Endodermal cell (in vitro differentiated cells): Measurements from ENCODE around the gene DNAH11. TPM values are rescaled to one million over a fixed set of nuclear protein-coding genes. Genes with fewer than 3 reads are reported as not detected.
"Not testable (repeated sequence)": the region's sequence is repeated elsewhere in the genome, so short reads cannot be mapped to it uniquely, and the experiment has no call there.

Experiments
- DNase-seq: peaks from one replicate; pipeline ENCODE4 v3.0.0-alpha.2; 2017
- H3K27ac ChIP-seq: 2 replicates; pipeline ENCODE4 v1.5.1; 2013; ENCODE audit warnings: mild to moderate bottlenecking, low read depth, low read length, moderate library complexity
- H3K27me3 ChIP-seq: 2 replicates; pipeline ENCODE4 v1.6.1; 2013; ENCODE audit warnings: mild to moderate bottlenecking, low read length, moderate library complexity; ENCODE audit not compliant: insufficient read depth, control insufficient read depth, poor library complexity, severe bottlenecking
- H3K36me3 ChIP-seq: 2 replicates; pipeline ENCODE4 v1.7.0; 2013; ENCODE audit warnings: mild to moderate bottlenecking, low read length, moderate library complexity; ENCODE audit not compliant: control insufficient read depth, insufficient read depth
- H3K4me1 ChIP-seq: one replicate; pipeline ENCODE4 v1.7.0; 2013; ENCODE audit warnings: low read length; ENCODE audit not compliant: control insufficient read depth, insufficient read depth
- H3K4me3 ChIP-seq: 2 replicates; pipeline ENCODE4 v1.5.1; 2013; ENCODE audit warnings: mild to moderate bottlenecking, low read length, moderate library complexity
- H3K9ac ChIP-seq: 2 replicates; pipeline ENCODE4 v1.6.1; 2013; ENCODE audit warnings: mild to moderate bottlenecking, low read length, moderate library complexity; ENCODE audit not compliant: poor library complexity, severe bottlenecking; ENCODE audit errors: extremely low read depth
- H3K9me3 ChIP-seq: 2 replicates; pipeline ENCODE4 v1.6.1; 2013; ENCODE audit warnings: mild to moderate bottlenecking, low read length, moderate library complexity; ENCODE audit not compliant: control insufficient read depth
- H3K27ac Mint-ChIP-seq: 2 replicates; pipeline ENCODE4 v1.8.0; 2020; ENCODE audit warnings: mixed read lengths
- H3K27me3 Mint-ChIP-seq: 2 replicates; pipeline ENCODE4 v1.8.0; 2021; ENCODE audit warnings: mild to moderate bottlenecking, mixed read lengths; ENCODE audit not compliant: insufficient read depth
- H3K36me3 Mint-ChIP-seq: 2 replicates; pipeline ENCODE4 v1.8.0; 2020; ENCODE audit warnings: low read depth, mixed read lengths
- H3K4me1 Mint-ChIP-seq: 2 replicates; pipeline ENCODE4 v1.8.0; 2020; ENCODE audit warnings: mixed read lengths
- H3K4me3 Mint-ChIP-seq: 2 replicates; pipeline ENCODE4 v1.8.0; 2020; ENCODE audit warnings: mild to moderate bottlenecking, moderate library complexity, mixed read lengths
- H3K9me3 Mint-ChIP-seq: 2 replicates; pipeline ENCODE4 v1.8.0; 2020; ENCODE audit warnings: mild to moderate bottlenecking, mixed read lengths
- WGBS, 2 experiments: methylation state at CpG; one replicate each; pipeline versions ENCODE4 v1.1.5 to v1.1.7; 2013; ENCODE audit warnings: missing lambda C conversion rate in 2 of 2, mixed read lengths in 1 of 2; ENCODE audit not compliant: insufficient coverage in 1 of 2, insufficient read length in 1 of 2; 5-methylcytosine and 5-hydroxymethylcytosine counted together
- total RNA-seq, 2 donors: library from RNA; stranded (reverse); fragmentation: NEBNext Ultra II Directional in 1 of 2; extraction: Animal tissue kit (Norgen Biotek cat#: 25700) in 1 of 2; gene quantifications; 2 replicates in 1 of 2; 3 replicates in 1 of 2; pipeline ENCODE4 v1.2.1, GENCODE V29; 2021
- TF ChIP-seq, protein P1 (sequence below): fragments of 200-600 bp; sonication (generic); conservative IDR thresholded peaks from 2 replicates; pipeline ENCODE4 v1.5.0; 2021; ENCODE audit warnings: antibody characterized with exemption, mild to moderate bottlenecking

DNAH11 gene
- total RNA-seq, 2 donors from 2014 or later = 0.80 to 0.99 TPM

DNA sequence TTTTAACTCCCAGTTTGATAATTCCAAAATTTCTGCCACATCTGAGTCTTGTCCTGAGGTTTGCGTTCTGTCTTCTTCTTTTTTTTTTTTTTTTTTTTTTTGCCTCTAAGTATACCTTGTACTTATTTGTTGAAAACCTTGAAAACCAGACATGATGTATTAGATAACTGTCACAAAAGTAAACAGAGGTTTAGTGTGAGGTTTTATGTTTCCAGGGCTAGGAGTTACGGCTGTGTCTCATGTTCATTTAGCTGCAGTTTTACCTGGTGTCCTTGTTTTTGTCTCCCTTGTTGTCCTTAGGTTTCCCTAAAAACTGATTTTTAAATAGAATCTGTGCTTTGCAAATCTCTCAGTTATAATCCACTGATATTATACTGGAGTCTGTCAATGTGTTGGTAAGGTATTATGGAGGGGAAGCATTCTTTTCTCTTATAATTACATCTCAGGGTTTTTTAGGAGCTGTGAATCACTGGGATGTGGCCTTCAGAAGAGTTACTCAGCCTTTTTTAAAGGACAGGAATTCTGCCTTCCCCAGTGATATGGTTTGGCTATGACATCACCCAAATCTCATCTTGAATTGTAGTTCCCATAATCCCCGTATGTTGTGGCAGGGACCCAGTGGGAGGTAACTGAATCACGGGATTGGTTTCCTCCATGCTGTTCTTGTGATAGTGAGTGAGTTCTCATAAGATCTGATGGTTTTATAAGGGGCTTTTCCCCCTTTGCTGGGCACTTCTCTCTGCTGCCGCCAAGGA is 307.9 kb downstream of the DNAH11 start:
- no peak overlapping the region for H3K27ac ChIP-seq
- no peak overlapping the region for H3K4me3 Mint-ChIP-seq
- H3K4me3 ChIP-seq = no peak overlapping the region
- no peak overlapping the region for H3K9ac ChIP-seq
- no peaks in the 10 kb centered on the region for H3K36me3 Mint-ChIP-seq
- H3K4me1 Mint-ChIP-seq = no peaks in the 10 kb centered on the region
- TF ChIP-seq, protein P1, sequence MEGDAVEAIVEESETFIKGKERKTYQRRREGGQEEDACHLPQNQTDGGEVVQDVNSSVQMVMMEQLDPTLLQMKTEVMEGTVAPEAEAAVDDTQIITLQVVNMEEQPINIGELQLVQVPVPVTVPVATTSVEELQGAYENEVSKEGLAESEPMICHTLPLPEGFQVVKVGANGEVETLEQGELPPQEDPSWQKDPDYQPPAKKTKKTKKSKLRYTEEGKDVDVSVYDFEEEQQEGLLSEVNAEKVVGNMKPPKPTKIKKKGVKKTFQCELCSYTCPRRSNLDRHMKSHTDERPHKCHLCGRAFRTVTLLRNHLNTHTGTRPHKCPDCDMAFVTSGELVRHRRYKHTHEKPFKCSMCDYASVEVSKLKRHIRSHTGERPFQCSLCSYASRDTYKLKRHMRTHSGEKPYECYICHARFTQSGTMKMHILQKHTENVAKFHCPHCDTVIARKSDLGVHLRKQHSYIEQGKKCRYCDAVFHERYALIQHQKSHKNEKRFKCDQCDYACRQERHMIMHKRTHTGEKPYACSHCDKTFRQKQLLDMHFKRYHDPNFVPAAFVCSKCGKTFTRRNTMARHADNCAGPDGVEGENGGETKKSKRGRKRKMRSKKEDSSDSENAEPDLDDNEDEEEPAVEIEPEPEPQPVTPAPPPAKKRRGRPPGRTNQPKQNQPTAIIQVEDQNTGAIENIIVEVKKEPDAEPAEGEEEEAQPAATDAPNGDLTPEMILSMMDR = no peak
- H3K9me3 Mint-ChIP-seq = peaks cover 4% of the 10 kb centered on the region
- H3K4me1 ChIP-seq = no peaks in the 10 kb centered on the region
- no peaks in the 10 kb centered on the region for H3K27me3 ChIP-seq
- no peaks in the 10 kb centered on the region for H3K36me3 ChIP-seq
- no peaks in the 10 kb centered on the region for H3K27me3 Mint-ChIP-seq
- no peaks in the 10 kb centered on the region for H3K9me3 ChIP-seq
- DNase-seq = no peak
- H3K27ac Mint-ChIP-seq = no peak overlapping the region
- WGBS, 2 experiments = 73 to 93% methylated on average over 2 to 5 of the region's 5 CpGs

DNA sequence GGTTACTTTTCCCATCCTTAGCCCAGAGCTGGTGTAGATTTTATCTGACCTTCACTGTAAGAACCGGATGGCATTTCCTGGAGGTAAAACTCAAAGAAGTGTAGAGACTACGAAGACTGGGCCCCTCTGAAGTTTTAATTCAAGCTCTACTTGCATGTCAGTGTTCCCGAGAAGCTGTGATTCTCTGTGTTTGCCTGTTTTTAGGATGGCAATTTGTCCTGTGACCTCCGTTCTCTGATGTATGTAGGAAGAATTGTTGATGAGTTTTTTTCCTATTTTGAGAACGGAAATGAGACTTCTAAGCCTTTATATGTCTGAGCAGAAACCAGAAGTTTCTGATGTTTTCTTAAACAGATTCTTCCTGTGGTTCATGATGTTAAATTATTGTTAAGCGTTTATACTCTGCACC is 308.7 kb downstream of the DNAH11 start:
- Histone ChIP-seq H3K9me3 (no peaks in the 10 kb centered on the region), H3K4me3 (no peak overlapping the region), H3K27me3 (no peaks in the 10 kb centered on the region), H3K9ac (no peak overlapping the region), H3K4me1 (no peaks in the 10 kb centered on the region), H3K27ac (no peak overlapping the region), H3K36me3 (no peaks in the 10 kb centered on the region)
- Mint-ChIP-seq H3K27me3 (no peaks in the 10 kb centered on the region), H3K4me1 (no peaks in the 10 kb centered on the region), H3K27ac (no peak overlapping the region), H3K36me3 (no peaks in the 10 kb centered on the region), H3K9me3 (peaks cover 4% of the 10 kb centered on the region), H3K4me3 (no peak overlapping the region)
- TF ChIP-seq, protein P1 = no peak
- 90 to 93% methylated on average over 5 to 6 of the region's 6 CpGs for WGBS, 2 experiments
- DNase-seq = no peak

DNA sequence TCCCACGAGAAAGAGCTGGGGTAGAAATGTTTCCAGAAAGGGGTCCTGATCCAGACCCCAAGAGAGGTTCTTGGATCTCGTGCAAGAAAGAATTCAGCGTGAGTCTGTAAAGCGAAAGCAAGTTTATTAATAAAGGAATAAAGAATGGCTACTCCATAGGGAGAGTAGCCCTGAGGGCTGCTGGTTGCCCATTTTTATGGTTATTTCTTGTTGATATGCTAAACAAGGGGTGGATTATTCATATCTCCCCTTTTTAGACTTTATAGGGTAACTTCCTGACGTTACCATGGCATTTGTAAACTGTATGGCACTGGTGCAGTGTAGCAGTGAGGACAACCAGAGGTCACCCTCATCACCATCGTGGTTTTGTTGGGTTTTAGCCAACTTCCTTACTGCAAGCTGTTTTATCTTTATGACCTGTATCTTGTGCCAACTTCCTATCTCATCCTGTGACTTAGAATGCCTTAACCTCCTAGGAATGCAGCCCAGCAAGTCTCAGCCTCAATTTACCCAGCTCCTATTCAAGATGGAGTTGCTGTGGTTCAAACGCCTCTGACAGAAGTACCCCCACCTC is 322.9 kb downstream of the DNAH11 start:
- H3K36me3 ChIP-seq, H3K27ac Mint-ChIP-seq, H3K9me3 ChIP-seq, H3K4me1 ChIP-seq, H3K27ac ChIP-seq, H3K36me3 Mint-ChIP-seq, DNase-seq, H3K27me3 Mint-ChIP-seq, H3K9me3 Mint-ChIP-seq, H3K4me3 ChIP-seq, H3K4me3 Mint-ChIP-seq, H3K9ac ChIP-seq, H3K27me3 ChIP-seq: not testable (repeated sequence)
- WGBS, 2 experiments = 92 to 93% methylated on average over 4 to 7 of the region's 7 CpGs
- H3K4me1 Mint-ChIP-seq = peaks cover 16% of the 10 kb centered on the region
